A549 (cell line): Measurements from ENCODE around the gene PARD3B. TPM values are rescaled to one million over a fixed set of nuclear protein-coding genes. Genes with fewer than 3 reads are reported as not detected.

Experiments
- ATAC-seq, 2 experiments: fragments of 200-7000 bp in 1 of 2; fragments of >200 bp in 1 of 2; cut with Nextera tagmentation in 1 of 2; cut with Tn5 transposase in 1 of 2; 3 replicates each; pipeline versions ENCODE4 v1.8.0 to v1.9.1; 2018 to 2020; ENCODE audit warnings: mild to moderate bottlenecking in 1 of 2, moderate library complexity in 1 of 2
- CTCF ChIA-PET: fragments of 300-600 bp; sonication (Branson Sonifier 250); formaldehyde crosslinking; extraction: SDS; loops from one replicate; lab custom pipeline; 2021; ENCODE audit warnings: antibody characterized with exemption, inconsistent platforms; lab: Yijun Ruan, JAX
- POLR2A ChIA-PET: fragments of 350-600 bp; formaldehyde crosslinking; extraction: SDS; loops from one replicate; lab custom pipeline; 2021; ENCODE audit warnings: antibody characterized with exemption, inconsistent platforms; lab: Yijun Ruan, JAX
- DNase-seq, 2 experiments: peaks; one replicate each; pipeline versions ENCODE4 v3.0.0 to v3.0.0-alpha.2; 2011 to 2016; ENCODE audit warnings: low read depth in 1 of 2, low spot score in 1 of 2
- FAIRE-seq: peaks from 2 replicates; lab custom pipeline; 2011; peaks lifted over from hg19 to GRCh38; lab: Jason Lieb, UNC
- H3K27ac ChIP-seq, 2 experiments: fragments of >200 bp; sonication (Bioruptor Twin); formaldehyde crosslinking; 3 replicates each; pipeline ENCODE4 v1.5.1; 2016 to 2017
- H3K4me1 ChIP-seq: fragments of >200 bp; sonication (Bioruptor Twin); formaldehyde crosslinking; 3 replicates; pipeline ENCODE4 v1.6.1; 2016
- H3K4me2 ChIP-seq: fragments of >200 bp; sonication (Bioruptor Twin); formaldehyde crosslinking; 3 replicates; pipeline ENCODE4 v1.6.1; 2016
- H3K4me3 ChIP-seq: fragments of >200 bp; sonication (Bioruptor Twin); formaldehyde crosslinking; 3 replicates; pipeline ENCODE4 v1.5.1; 2016
- H3K9me3 ChIP-seq: fragments of >200 bp; sonication (Bioruptor Twin); formaldehyde crosslinking; 3 replicates; pipeline ENCODE4 v1.6.1; 2016
- CBX8 ChIP-seq: fragments of 200-600 bp; sonication (generic); IDR thresholded peaks from 2 replicates; pipeline ENCODE4 v1.6.1; 2016
- EHMT2 ChIP-seq: fragments of 200-600 bp; sonication (generic); IDR thresholded peaks from 2 replicates; pipeline ENCODE4 v1.6.1; 2016; ENCODE audit warnings: antibody characterized with exemption, low read depth, mild to moderate bottlenecking, moderate library complexity
- EP300 ChIP-seq, 2 experiments: fragments of >200 bp; sonication (Bioruptor Twin); formaldehyde crosslinking; IDR thresholded peaks; 2 replicates in 1 of 2; 3 replicates in 1 of 2; pipeline ENCODE4 v1.6.1; 2016 to 2017
- ESRRA ChIP-seq: fragments of 150-350 bp; IDR thresholded peaks from 2 replicates; pipeline ENCODE4 v1.6.1; 2014; ENCODE audit warnings: mild to moderate bottlenecking, low read length, borderline replicate concordance
- FOSL2 ChIP-seq, 2 experiments: fragments of 450-650 bp in 1 of 2; fragments of >200 bp in 1 of 2; sonication (Bioruptor Twin) in 1 of 2; formaldehyde crosslinking; IDR thresholded peaks; 2 replicates each; pipeline versions ENCODE4 v1.5.0 to v1.6.1; 2016 to 2020; ENCODE audit warnings: mild to moderate bottlenecking in 1 of 2, moderate library complexity in 1 of 2
- FOXS1 ChIP-seq: fragments of 250-450 bp; sonication (Bioruptor Pico); IDR thresholded peaks from 2 replicates; pipeline ENCODE4 v1.5.0; 2020; ENCODE audit warnings: mild to moderate bottlenecking, moderate library complexity
- GATA3 ChIP-seq: IDR thresholded peaks from 2 replicates; pipeline ENCODE4 v1.6.1; 2012; ENCODE audit warnings: borderline replicate concordance
- HOXB5 ChIP-seq: fragments of 250-450 bp; sonication (Bioruptor Pico); IDR thresholded peaks from 2 replicates; pipeline ENCODE4 v1.5.0; 2020; ENCODE audit warnings: mild to moderate bottlenecking, moderate library complexity
- MYC ChIP-seq: IDR thresholded peaks from 2 replicates; pipeline ENCODE4 v1.6.1; 2012; ENCODE audit warnings: mild to moderate bottlenecking, inconsistent platforms, low read length, improper control_type of control experiment, borderline replicate concordance
- NPAS2 ChIP-seq: fragments of 250-450 bp; sonication (Bioruptor Pico); IDR thresholded peaks from 2 replicates; pipeline ENCODE4 v1.8.0; 2022; ENCODE audit warnings: mild to moderate bottlenecking, moderate library complexity, borderline replicate concordance
- RARB ChIP-seq: fragments of 250-450 bp; sonication (Bioruptor Pico); IDR thresholded peaks from 2 replicates; pipeline ENCODE4 v1.8.0; 2021; ENCODE audit warnings: mild to moderate bottlenecking, moderate library complexity
- RFX5 ChIP-seq: fragments of 450-650 bp; IDR thresholded peaks from 2 replicates; pipeline ENCODE4 v1.7.1; 2014; ENCODE audit warnings: antibody characterized with exemption, mild to moderate bottlenecking, moderate library complexity
- SMC3 ChIP-seq: fragments of >200 bp; sonication (Bioruptor Twin); formaldehyde crosslinking; IDR thresholded peaks from 3 replicates; pipeline ENCODE4 v1.6.1; 2018; ENCODE audit warnings: inconsistent platforms
- SREBF2 ChIP-seq: fragments of 450-650 bp; IDR thresholded peaks from 2 replicates; pipeline ENCODE4 v1.6.1; 2014; ENCODE audit warnings: mild to moderate bottlenecking, moderate library complexity
- TFCP2L1 ChIP-seq: fragments of 250-450 bp; sonication (Bioruptor Pico); IDR thresholded peaks from 2 replicates; pipeline ENCODE4 v1.5.0; 2021; ENCODE audit warnings: mild to moderate bottlenecking
- ZC3H11A ChIP-seq: fragments of 450-650 bp; IDR thresholded peaks from 2 replicates; pipeline ENCODE4 v1.6.1; 2014; ENCODE audit warnings: antibody characterized with exemption, mild to moderate bottlenecking
- ZNF302 ChIP-seq: fragments of 250-450 bp; sonication (Bioruptor Pico); IDR thresholded peaks from 2 replicates; pipeline ENCODE4 v1.9.0; 2021; ENCODE audit warnings: inconsistent platforms, mild to moderate bottlenecking, moderate library complexity
- polyA plus RNA-seq, 4 experiments: library from polyadenylated mRNA; depleted of rRNA in 3 of 4; stranded (reverse); fragments of >200 nt; fragmentation: RNase III in 1 of 4; extraction: RNeasy Plus Mini Kit Qiagen cat#74134 plus additional on column Dnase treatment in 1 of 4; gene quantifications; 2 replicates in 3 of 4; 3 replicates in 1 of 4; pipeline ENCODE4 v1.2.3, GENCODE V29; 2011 to 2017
- TF ChIP-seq, protein P1 (sequence below): fragments of 200-600 bp; sonication (generic); IDR thresholded peaks from 2 replicates; pipeline ENCODE4 v1.6.1; 2016; ENCODE audit warnings: antibody characterized with exemption, mild to moderate bottlenecking, moderate library complexity
- TF ChIP-seq, protein P2 (sequence below): IDR thresholded peaks from 2 replicates; pipeline ENCODE4 v1.6.1; 2012
- TF ChIP-seq, protein P3 (sequence below): fragments of 250-450 bp; sonication (Bioruptor Pico); IDR thresholded peaks from 2 replicates; pipeline ENCODE4 v1.5.0; 2020; ENCODE audit warnings: low read depth, mild to moderate bottlenecking, moderate library complexity
- TF ChIP-seq, protein P4 (sequence below): IDR thresholded peaks from 2 replicates; pipeline ENCODE4 v1.6.1; 2012; ENCODE audit warnings: low read depth, borderline replicate concordance
- TF ChIP-seq, protein P5 (sequence below): fragments of >200 bp; sonication (Bioruptor Twin); formaldehyde crosslinking; IDR thresholded peaks from 3 replicates; pipeline ENCODE4 v1.6.1; 2016

The PARD3B gene
- polyA plus RNA-seq, 2 of the 4 experiments (the other 2 are of a cell fraction) = 1.2 to 2.4 TPM

DNA sequence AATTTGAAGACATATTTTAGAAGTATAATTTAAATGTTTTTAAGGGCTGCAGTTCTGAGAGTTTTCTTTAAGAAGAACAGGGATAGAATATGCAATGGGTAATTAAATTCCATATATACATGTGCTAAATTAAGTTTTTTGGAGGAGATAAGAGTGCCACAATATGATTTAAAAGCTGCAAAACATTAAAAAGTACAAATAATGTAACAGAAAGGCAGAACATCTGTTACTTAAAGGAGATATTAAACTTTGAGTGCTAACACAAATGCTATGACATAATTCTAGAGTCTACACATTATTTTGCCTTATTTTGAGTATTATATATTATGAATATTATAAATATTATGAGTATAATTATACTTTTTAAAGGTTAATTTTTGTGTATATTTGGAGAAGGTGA, 102.4 kb downstream of the PARD3B start (continued):
- TF ChIP-seq, protein P1, sequence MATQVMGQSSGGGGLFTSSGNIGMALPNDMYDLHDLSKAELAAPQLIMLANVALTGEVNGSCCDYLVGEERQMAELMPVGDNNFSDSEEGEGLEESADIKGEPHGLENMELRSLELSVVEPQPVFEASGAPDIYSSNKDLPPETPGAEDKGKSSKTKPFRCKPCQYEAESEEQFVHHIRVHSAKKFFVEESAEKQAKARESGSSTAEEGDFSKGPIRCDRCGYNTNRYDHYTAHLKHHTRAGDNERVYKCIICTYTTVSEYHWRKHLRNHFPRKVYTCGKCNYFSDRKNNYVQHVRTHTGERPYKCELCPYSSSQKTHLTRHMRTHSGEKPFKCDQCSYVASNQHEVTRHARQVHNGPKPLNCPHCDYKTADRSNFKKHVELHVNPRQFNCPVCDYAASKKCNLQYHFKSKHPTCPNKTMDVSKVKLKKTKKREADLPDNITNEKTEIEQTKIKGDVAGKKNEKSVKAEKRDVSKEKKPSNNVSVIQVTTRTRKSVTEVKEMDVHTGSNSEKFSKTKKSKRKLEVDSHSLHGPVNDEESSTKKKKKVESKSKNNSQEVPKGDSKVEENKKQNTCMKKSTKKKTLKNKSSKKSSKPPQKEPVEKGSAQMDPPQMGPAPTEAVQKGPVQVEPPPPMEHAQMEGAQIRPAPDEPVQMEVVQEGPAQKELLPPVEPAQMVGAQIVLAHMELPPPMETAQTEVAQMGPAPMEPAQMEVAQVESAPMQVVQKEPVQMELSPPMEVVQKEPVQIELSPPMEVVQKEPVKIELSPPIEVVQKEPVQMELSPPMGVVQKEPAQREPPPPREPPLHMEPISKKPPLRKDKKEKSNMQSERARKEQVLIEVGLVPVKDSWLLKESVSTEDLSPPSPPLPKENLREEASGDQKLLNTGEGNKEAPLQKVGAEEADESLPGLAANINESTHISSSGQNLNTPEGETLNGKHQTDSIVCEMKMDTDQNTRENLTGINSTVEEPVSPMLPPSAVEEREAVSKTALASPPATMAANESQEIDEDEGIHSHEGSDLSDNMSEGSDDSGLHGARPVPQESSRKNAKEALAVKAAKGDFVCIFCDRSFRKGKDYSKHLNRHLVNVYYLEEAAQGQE = no peak
- no peak for TF ChIP-seq ESRRA
- TF ChIP-seq RARB (CRISPR knock-in tag) = no peak

DNA sequence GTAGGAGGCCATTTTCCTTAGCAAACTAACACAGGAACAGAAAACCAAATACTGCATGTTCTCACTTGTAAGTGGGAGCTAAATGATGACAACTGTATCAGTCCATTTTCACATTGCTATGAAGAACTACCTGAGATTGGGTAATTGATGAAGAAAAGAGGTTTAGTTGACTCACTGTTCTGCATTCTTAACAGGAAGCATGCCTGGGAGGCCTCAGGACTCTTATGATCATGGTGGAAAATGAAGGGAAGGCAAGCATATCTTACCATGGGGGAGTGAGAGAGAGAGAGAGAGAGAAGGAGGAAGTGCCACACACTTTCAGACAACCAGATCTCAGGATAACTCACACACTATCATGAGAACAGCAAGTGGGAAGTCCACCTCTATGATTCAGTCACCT, 105.3 kb downstream of the PARD3B start:
- TF ChIP-seq ZC3H11A (no peak), SREBF2 (no peak), ZNF302 (no peak), SMC3 (no peak), EP300 (IDR thresholded peaks at IDR 0.05) (no peak), FOXS1 (no peak), HOXB5 (CRISPR knock-in tag) (no peak), TFCP2L1 (CRISPR knock-in tag) (no peak), MYC (no peak), FOSL2 (IDR thresholded peaks at IDR 0.05) (no peak), FOSL2 (CRISPR knock-in tag; IDR thresholded peaks at IDR 0.05) (no peak), GATA3 (no peak), NPAS2 (CRISPR knock-in tag) (no peak), EHMT2 (no peak), RFX5 (no peak), CBX8 (no peak)
- TF ChIP-seq, protein P2, sequence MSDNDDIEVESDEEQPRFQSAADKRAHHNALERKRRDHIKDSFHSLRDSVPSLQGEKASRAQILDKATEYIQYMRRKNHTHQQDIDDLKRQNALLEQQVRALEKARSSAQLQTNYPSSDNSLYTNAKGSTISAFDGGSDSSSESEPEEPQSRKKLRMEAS = no peak
- TF ChIP-seq, protein P3, sequence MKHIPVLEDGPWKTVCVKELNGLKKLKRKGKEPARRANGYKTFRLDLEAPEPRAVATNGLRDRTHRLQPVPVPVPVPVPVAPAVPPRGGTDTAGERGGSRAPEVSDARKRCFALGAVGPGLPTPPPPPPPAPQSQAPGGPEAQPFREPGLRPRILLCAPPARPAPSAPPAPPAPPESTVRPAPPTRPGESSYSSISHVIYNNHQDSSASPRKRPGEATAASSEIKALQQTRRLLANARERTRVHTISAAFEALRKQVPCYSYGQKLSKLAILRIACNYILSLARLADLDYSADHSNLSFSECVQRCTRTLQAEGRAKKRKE (CRISPR knock-in tag) = no peak
- TF ChIP-seq, protein P4, sequence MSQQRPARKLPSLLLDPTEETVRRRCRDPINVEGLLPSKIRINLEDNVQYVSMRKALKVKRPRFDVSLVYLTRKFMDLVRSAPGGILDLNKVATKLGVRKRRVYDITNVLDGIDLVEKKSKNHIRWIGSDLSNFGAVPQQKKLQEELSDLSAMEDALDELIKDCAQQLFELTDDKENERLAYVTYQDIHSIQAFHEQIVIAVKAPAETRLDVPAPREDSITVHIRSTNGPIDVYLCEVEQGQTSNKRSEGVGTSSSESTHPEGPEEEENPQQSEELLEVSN = no peak
- TF ChIP-seq, protein P5, sequence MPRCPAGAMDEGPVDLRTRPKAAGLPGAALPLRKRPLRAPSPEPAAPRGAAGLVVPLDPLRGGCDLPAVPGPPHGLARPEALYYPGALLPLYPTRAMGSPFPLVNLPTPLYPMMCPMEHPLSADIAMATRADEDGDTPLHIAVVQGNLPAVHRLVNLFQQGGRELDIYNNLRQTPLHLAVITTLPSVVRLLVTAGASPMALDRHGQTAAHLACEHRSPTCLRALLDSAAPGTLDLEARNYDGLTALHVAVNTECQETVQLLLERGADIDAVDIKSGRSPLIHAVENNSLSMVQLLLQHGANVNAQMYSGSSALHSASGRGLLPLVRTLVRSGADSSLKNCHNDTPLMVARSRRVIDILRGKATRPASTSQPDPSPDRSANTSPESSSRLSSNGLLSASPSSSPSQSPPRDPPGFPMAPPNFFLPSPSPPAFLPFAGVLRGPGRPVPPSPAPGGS = no peak
- no peak for FAIRE-seq
- ATAC-seq = no peak
- Histone ChIP-seq H3K4me3 (no peak overlapping the region), H3K4me2 (no peak overlapping the region), H3K9me3 (no peaks in the 10 kb centered on the region), H3K27ac (no peak overlapping the region), H3K4me1 (peaks cover 7% of the 10 kb centered on the region; the same call in 1 of the 3 replicates)
- CTCF ChIA-PET = no interaction called here
- POLR2A ChIA-PET = no interaction called here
- DNase-seq = no peak
